Measurements from ENCODE around the gene IQGAP2.
"Not testable (repeated sequence)": the region's sequence is repeated elsewhere in the genome, so short reads cannot be mapped to it uniquely, and the experiment has no call there.

The IQGAP2 gene

GRCh38 chr5:76402886-76403765 lies at the start of gene IQGAP2:
TSS of gene IQGAP2 (plus strand) at chr5:76403285. CDS start at chr5:76403546, 261 bp downstream.
- no peak for DNase-seq

- no peak for DNase-seq
Observed at GRCh38 chr5:76356887-76357286, 46.2 kb upstream of the IQGAP2 start.

GRCh38 chr5:76363352-76364225 lies 39.5 kb upstream of the IQGAP2 start:
- no peak for DNase-seq

GRCh38 chr5:76364226-76364589 lies 38.9 kb upstream of the IQGAP2 start:
- DNase-seq: no peak

- DNase-seq: no peak
Observed at GRCh38 chr5:76365561-76365960, 37.5 kb upstream of the IQGAP2 start.

GRCh38 chr5:76366596-76366995 lies 36.5 kb upstream of the IQGAP2 start:
- DNase-seq: no peak

- no peak for DNase-seq
Observed at GRCh38 chr5:76367623-76368371, 35.3 kb upstream of the IQGAP2 start.

- DNase-seq: no peak
Observed at GRCh38 chr5:76368941-76369340, 34.1 kb upstream of the IQGAP2 start.

- not testable (repeated sequence) for DNase-seq
Observed at GRCh38 chr5:76369668-76370067, 33.4 kb upstream of the IQGAP2 start.

GRCh38 chr5:76371960-76372322 lies 31.1 kb upstream of the IQGAP2 start:
- no peak for DNase-seq

GRCh38 chr5:76372323-76373054 lies 30.6 kb upstream of the IQGAP2 start:
- no peak for DNase-seq

GRCh38 chr5:76376148-76376865 lies 26.8 kb upstream of the IQGAP2 start:
- no peak for DNase-seq

- DNase-seq: no peak
Observed at GRCh38 chr5:76376866-76377230, 26.2 kb upstream of the IQGAP2 start.

GRCh38 chr5:76378355-76378754 lies 24.7 kb upstream of the IQGAP2 start:
- DNase-seq: no peak

- DNase-seq: no peak
Observed at GRCh38 chr5:76379316-76379715, 23.8 kb upstream of the IQGAP2 start.

- no peak for DNase-seq
Observed at GRCh38 chr5:76379855-76380254, 23.2 kb upstream of the IQGAP2 start.

- DNase-seq: no peak
Observed at GRCh38 chr5:76380346-76381066, 22.6 kb upstream of the IQGAP2 start.

GRCh38 chr5:76383126-76383832 lies 19.8 kb upstream of the IQGAP2 start:
- DNase-seq: no peak

- DNase-seq: no peak
Observed at GRCh38 chr5:76384189-76384588, 18.9 kb upstream of the IQGAP2 start.

GRCh38 chr5:76384705-76385104 lies 18.4 kb upstream of the IQGAP2 start:
- DNase-seq: no peak

GRCh38 chr5:76385540-76385939 lies 17.5 kb upstream of the IQGAP2 start:
- DNase-seq: no peak
